Dermis microvascular lymphatic vessel endothelial cell (primary cell): Measurements from ENCODE around the gene BARX1. TPM values are rescaled to one million over a fixed set of nuclear protein-coding genes. Genes with fewer than 3 reads are reported as not detected.
"Not testable (repeated sequence)": the region's sequence is repeated elsewhere in the genome, so short reads cannot be mapped to it uniquely, and the experiment has no call there.

Source experiments
- DNase-seq, 2 donors: peaks; one replicate each; pipeline versions ENCODE4 v3.0.0 to v3.0.0-alpha.2; 2010; ENCODE audit warnings: low read depth in 2 of 2
- total RNA-seq: library from RNA; depleted of rRNA; stranded (reverse); fragments of >200 nt; gene quantifications from 2 replicates; pipeline ENCODE4 v1.2.1, GENCODE V29; 2014

BARX1 gene
- total RNA-seq, 1 donor from 2014 or later: not detected

- no peak for DNase-seq
These were observed 10.8 kb upstream of the BARX1 start for GRCh38 chr9:93965830-93966577.

- no peak for DNase-seq
These were observed 9.5 kb upstream of the BARX1 start for GRCh38 chr9:93964685-93965084.

GRCh38 chr9:93963969-93964368, 8.8 kb upstream of the BARX1 start:
- DNase-seq: no peak

GRCh38 chr9:93963489-93963888, 8.3 kb upstream of the BARX1 start:
- not testable (repeated sequence) for DNase-seq

GRCh38 chr9:93962561-93963440, 7.6 kb upstream of the BARX1 start:
- peak; percentile 47 to 80 for DNase-seq

- no peak for DNase-seq
These were observed 6.9 kb upstream of the BARX1 start for GRCh38 chr9:93962017-93962416.

GRCh38 chr9:93960971-93961841, 6.1 kb upstream of the BARX1 start:
- no peak for DNase-seq

GRCh38 chr9:93960221-93960970, 5.2 kb upstream of the BARX1 start:
- no peak for DNase-seq

- DNase-seq: no peak
These were observed 4.6 kb upstream of the BARX1 start for GRCh38 chr9:93959739-93960154.

- DNase-seq: no peak
These were observed 3.9 kb upstream of the BARX1 start for GRCh38 chr9:93958819-93959682.

GRCh38 chr9:93958121-93958818, 3.1 kb upstream of the BARX1 start:
- no peak for DNase-seq

- no peak for DNase-seq
These were observed 1.0 kb upstream of the BARX1 start for GRCh38 chr9:93955981-93956784.

GRCh38 chr9:93954434-93955061, 607 bp downstream of the BARX1 start:
- no peak for DNase-seq

- no peak for DNase-seq
These were observed 1.4 kb downstream of the BARX1 start for GRCh38 chr9:93953496-93954433.

GRCh38 chr9:93952784-93953495, 2.2 kb downstream of the BARX1 start:
- DNase-seq: no peak

- DNase-seq: no peak
These were observed 2.9 kb downstream of the BARX1 start for GRCh38 chr9:93952119-93952783.
